Neural progenitor cell (in vitro differentiated cells): ENCODE measurements around the gene IFNW1. TPM values are rescaled to one million over a fixed set of nuclear protein-coding genes. Genes with fewer than 3 reads are reported as not detected.
"Not testable (repeated sequence)": the region's sequence is repeated elsewhere in the genome, so short reads cannot be mapped to it uniquely, and the experiment has no call there.

Source experiments
- DNase-seq: peaks from one replicate; pipeline ENCODE4 v3.0.0-alpha.2; 2016; ENCODE audit warnings: low spot score
- H2AFZ ChIP-seq: fragments of 200-600 bp; sonication (generic); replicated peaks from 2 replicates; pipeline ENCODE4 v1.6.1; 2016; ENCODE audit warnings: antibody characterized with exemption
- H3F3A ChIP-seq: fragments of 200-600 bp; sonication (generic); 2 replicates; pipeline ENCODE4 v1.6.1; 2016; ENCODE audit warnings: antibody characterized with exemption, low read depth
- H3K27ac ChIP-seq: fragments of 200-600 bp; sonication (generic); 2 replicates; pipeline ENCODE4 v1.5.1; 2016; ENCODE audit warnings: mild to moderate bottlenecking
- H3K27me3 ChIP-seq: fragments of 200-600 bp; sonication (generic); 2 replicates; pipeline ENCODE4 v1.6.1; 2016; ENCODE audit warnings: mild to moderate bottlenecking, moderate library complexity
- H3K36me3 ChIP-seq: fragments of 200-600 bp; sonication (generic); 2 replicates; pipeline ENCODE4 v1.5.1; 2016
- H3K4me1 ChIP-seq: fragments of 200-600 bp; sonication (generic); 2 replicates; pipeline ENCODE4 v1.6.1; 2016; ENCODE audit warnings: mixed run types
- H3K4me2 ChIP-seq: fragments of 200-600 bp; sonication (generic); 2 replicates; pipeline ENCODE4 v1.6.1; 2016
- H3K4me3 ChIP-seq: fragments of 200-600 bp; sonication (generic); 2 replicates; pipeline ENCODE4 v1.5.1; 2016
- H3K79me2 ChIP-seq: fragments of 200-600 bp; sonication (generic); 2 replicates; pipeline ENCODE4 v1.6.1; 2016; ENCODE audit warnings: low read depth
- H3K9ac ChIP-seq: fragments of 200-600 bp; sonication (generic); 2 replicates; pipeline ENCODE4 v1.6.1; 2016
- H3K9me3 ChIP-seq: fragments of 200-600 bp; sonication (generic); 2 replicates; pipeline ENCODE4 v1.5.1; 2016; ENCODE audit warnings: low read depth
- H4K20me1 ChIP-seq: fragments of 200-600 bp; sonication (generic); 2 replicates; pipeline ENCODE4 v1.6.1; 2016; ENCODE audit warnings: low read depth
- H3K27ac Mint-ChIP-seq: 3 replicates; pipeline ENCODE4 v1.8.0; 2021; ENCODE audit warnings: mixed read lengths
- H3K27me3 Mint-ChIP-seq: 2 replicates; pipeline ENCODE4 v1.8.0; 2022; ENCODE audit warnings: low read depth, mild to moderate bottlenecking, inconsistent platforms, moderate library complexity, mixed read lengths; ENCODE audit not compliant: insufficient read depth
- H3K36me3 Mint-ChIP-seq: 3 replicates; pipeline ENCODE4 v1.8.0; 2021; ENCODE audit warnings: mixed read lengths
- H3K4me1 Mint-ChIP-seq: 3 replicates; pipeline ENCODE4 v1.8.0; 2021; ENCODE audit warnings: mixed read lengths
- H3K4me3 Mint-ChIP-seq: 3 replicates; pipeline ENCODE4 v1.8.0; 2021; ENCODE audit warnings: mild to moderate bottlenecking, moderate library complexity, mixed read lengths
- H3K9me3 Mint-ChIP-seq: 3 replicates; pipeline ENCODE4 v1.8.0; 2020; ENCODE audit warnings: mixed read lengths
- EZH2 ChIP-seq: fragments of 200-600 bp; sonication (generic); IDR thresholded peaks from 2 replicates; pipeline ENCODE4 v1.6.1; 2017; ENCODE audit warnings: antibody characterized with exemption, mild to moderate bottlenecking, moderate library complexity
- EZH2phosphoT487 ChIP-seq: fragments of 200-600 bp; sonication (generic); IDR thresholded peaks from 2 replicates; pipeline ENCODE4 v1.6.1; 2017; ENCODE audit warnings: antibody characterized with exemption
- total RNA-seq: library from RNA; depleted of rRNA; stranded (reverse); fragments of >200 nt; gene quantifications from 2 replicates; pipeline ENCODE4 v1.2.3, GENCODE V29; 2015; ENCODE audit warnings: low replicate concordance
- TF ChIP-seq, protein P1 (sequence below): fragments of 200-600 bp; sonication (generic); IDR thresholded peaks from 2 replicates; pipeline ENCODE4 v1.5.1; 2017; ENCODE audit warnings: antibody characterized with exemption, mild to moderate bottlenecking

The IFNW1 gene
- total RNA-seq, result not detected in 2 replicates

DNA sequence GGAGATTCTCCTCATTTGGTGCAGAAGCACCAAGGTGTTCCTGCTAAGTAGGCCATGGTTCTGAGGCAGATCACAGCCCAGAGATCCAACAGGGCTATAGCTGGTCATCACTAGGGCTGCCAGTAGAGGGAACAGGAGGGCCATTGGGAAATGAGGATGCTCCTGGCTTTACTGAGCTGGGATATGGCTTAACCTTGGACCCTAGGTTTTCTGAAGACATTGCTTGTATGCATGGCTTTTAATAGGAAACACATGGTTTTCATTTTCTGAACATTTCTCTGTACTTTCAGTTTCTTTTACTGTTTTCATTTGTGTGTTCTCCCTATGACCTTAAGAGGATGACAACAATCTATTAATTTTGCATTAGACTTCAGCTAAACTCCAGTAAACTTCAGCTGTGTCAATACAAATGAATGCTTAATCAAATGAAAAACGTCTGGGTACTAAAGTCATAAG lies at the start of gene IFNW1:
IFNW1 (minus strand) TSS at position 406 of the 456 bp plus-strand sequence; CDS start at position 144, 262 bp downstream.
- H3K27me3 ChIP-seq, result no peaks in the 10 kb centered on the region
- Mint-ChIP-seq H3K4me1 (no peaks in the 10 kb centered on the region), H3K4me3 (no peak within 1 kb of the TSS), H3K9me3 (no peaks in the 10 kb centered on the region), H3K27me3 (peaks cover 2% of the 10 kb centered on the region), H3K36me3 (no peaks in the 10 kb centered on the region), H3K27ac (no peak within 1 kb of the TSS)
- H3K27ac ChIP-seq, result no peak within 1 kb of the TSS
- H3K79me2 ChIP-seq, result no peaks in the 10 kb centered on the region
- H3K36me3 ChIP-seq, result no peaks in the 10 kb centered on the region
- H3K9ac ChIP-seq, result no peak within 1 kb of the TSS
- no peaks in the 10 kb centered on the region for H3F3A ChIP-seq
- no peaks in the 10 kb centered on the region for H3K4me1 ChIP-seq
- no peak within 1 kb of the TSS for H3K4me3 ChIP-seq
- TF ChIP-seq EZH2, result no peak
- TF ChIP-seq, protein P1, sequence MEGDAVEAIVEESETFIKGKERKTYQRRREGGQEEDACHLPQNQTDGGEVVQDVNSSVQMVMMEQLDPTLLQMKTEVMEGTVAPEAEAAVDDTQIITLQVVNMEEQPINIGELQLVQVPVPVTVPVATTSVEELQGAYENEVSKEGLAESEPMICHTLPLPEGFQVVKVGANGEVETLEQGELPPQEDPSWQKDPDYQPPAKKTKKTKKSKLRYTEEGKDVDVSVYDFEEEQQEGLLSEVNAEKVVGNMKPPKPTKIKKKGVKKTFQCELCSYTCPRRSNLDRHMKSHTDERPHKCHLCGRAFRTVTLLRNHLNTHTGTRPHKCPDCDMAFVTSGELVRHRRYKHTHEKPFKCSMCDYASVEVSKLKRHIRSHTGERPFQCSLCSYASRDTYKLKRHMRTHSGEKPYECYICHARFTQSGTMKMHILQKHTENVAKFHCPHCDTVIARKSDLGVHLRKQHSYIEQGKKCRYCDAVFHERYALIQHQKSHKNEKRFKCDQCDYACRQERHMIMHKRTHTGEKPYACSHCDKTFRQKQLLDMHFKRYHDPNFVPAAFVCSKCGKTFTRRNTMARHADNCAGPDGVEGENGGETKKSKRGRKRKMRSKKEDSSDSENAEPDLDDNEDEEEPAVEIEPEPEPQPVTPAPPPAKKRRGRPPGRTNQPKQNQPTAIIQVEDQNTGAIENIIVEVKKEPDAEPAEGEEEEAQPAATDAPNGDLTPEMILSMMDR, result peak; percentile 22
- no peak for TF ChIP-seq EZH2phosphoT487
- DNase-seq, result no peak
- no peak within 1 kb of the TSS for H3K4me2 ChIP-seq
- no peak within 1 kb of the TSS for H2AFZ ChIP-seq
- no peaks in the 10 kb centered on the region for H4K20me1 ChIP-seq
- H3K9me3 ChIP-seq, result no peaks in the 10 kb centered on the region

DNA sequence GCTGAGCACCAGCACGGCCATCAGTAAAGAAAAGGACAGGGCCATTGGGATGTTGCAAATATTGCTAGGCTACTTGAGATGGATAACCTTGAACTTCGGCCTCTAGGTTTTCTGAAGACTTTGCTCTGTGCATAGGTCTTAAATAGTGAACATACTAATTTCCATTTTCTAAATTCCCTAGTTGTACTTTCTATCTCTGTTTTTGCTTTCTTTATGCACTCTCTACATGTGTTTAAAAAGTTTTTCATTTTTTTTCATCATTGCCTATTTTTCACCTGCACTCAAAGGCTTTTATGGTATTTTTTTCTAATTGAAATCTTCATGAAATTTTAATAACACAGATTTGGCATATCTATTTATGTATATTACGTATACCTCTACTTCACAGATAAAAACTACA lies 45.9 kb upstream of the IFNW1 start, which contains the start of gene IFNA4:
IFNA4 (minus strand) TSS at position 101 of the 400 bp plus-strand sequence; CDS start at position 45, 56 bp downstream.
- H3K4me1 ChIP-seq, H3K27ac ChIP-seq, H3K27ac Mint-ChIP-seq, H4K20me1 ChIP-seq, H3K9ac ChIP-seq, H2AFZ ChIP-seq, H3K9me3 Mint-ChIP-seq, H3K4me2 ChIP-seq, H3K4me3 ChIP-seq, H3K36me3 ChIP-seq, H3K4me1 Mint-ChIP-seq, H3F3A ChIP-seq, H3K4me3 Mint-ChIP-seq, H3K9me3 ChIP-seq, DNase-seq, H3K79me2 ChIP-seq, H3K27me3 ChIP-seq, H3K36me3 Mint-ChIP-seq, H3K27me3 Mint-ChIP-seq: not testable (repeated sequence)

DNA sequence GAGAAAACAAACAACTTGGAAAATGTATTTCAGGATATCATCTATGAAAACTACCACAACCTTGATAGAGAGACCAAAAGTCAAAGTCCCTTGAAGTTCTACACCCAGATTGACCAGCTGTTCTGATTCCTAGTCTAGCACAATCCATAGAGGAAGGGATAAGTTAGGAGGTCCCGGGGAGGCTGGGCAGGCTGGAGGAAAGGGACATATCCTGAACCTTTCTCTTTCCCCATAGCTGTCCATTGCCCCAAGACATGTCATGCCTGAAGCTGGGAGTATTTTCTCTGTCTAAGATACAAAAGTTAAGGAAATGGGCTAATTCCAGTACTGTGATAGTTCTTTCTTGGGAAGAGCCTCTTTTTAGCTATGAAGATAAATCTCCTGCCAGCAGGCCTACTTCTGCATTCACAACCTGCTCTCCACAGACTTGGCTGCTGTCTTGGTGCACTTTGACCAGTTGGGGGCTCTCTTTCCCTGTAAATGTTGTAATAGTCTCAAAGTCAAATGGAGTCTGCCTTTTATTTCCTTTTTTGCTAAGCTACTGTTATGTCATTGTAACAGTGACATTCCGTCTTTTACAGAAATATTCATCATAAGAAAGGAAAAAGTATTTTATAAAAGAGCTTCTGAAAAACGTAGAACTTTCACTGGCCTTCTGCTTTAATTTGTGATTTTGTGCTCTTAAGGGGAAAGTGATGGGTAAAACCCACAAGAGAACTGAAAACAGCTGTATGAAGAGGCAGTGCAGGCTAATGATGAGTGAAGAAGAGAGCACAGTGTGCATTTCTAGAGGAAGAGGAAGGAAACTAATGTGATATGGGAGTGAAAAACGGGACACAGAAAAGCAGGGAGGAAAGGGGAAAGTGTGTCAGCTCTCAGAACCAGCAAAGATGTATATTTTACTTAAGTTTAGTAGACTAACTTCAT lies 41.4 kb upstream of the IFNW1 start:
- not testable (repeated sequence) for H3F3A ChIP-seq, H3K27ac Mint-ChIP-seq, H2AFZ ChIP-seq, H3K27me3 ChIP-seq, H3K9ac ChIP-seq, H3K4me3 Mint-ChIP-seq, H3K27ac ChIP-seq, H3K9me3 ChIP-seq, H3K36me3 Mint-ChIP-seq, H3K36me3 ChIP-seq, H3K27me3 Mint-ChIP-seq, H3K4me2 ChIP-seq, H3K4me1 ChIP-seq, H3K79me2 ChIP-seq, H4K20me1 ChIP-seq, H3K9me3 Mint-ChIP-seq, H3K4me3 ChIP-seq, H3K4me1 Mint-ChIP-seq
- DNase-seq, result peak; percentile 28
- TF ChIP-seq, protein P1, result peak; percentile 73

DNA sequence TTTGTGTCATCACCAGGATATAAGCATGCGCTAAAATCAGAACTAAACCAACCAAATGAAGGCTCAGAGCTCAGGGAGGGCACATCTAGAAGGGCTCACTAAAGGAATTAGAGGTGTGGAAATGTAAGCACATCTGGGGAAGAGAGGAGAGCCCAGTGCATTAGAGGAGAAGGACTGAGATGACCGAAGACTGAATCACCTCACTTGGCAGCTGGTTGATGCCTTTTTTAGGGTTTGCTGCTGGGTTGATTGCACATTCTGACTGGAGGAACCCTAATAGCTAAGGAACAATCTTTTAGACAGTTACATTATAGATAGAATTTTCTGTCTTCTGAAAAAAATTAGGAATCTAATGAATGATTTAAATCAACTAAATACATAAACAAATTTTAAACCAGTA lies 33.0 kb upstream of the IFNW1 start:
- H3K4me2 ChIP-seq, result no peak overlapping the region
- Mint-ChIP-seq H3K36me3 (no peaks in the 10 kb centered on the region), H3K27ac (no peak overlapping the region), H3K4me3 (no peak overlapping the region), H3K9me3 (no peaks in the 10 kb centered on the region), H3K27me3 (peaks cover 4% of the 10 kb centered on the region), H3K4me1 (no peaks in the 10 kb centered on the region)
- H3K36me3 ChIP-seq, result no peaks in the 10 kb centered on the region
- no peak overlapping the region for H2AFZ ChIP-seq
- DNase-seq, result no peak
- no peak overlapping the region for H3K4me3 ChIP-seq
- H3K4me1 ChIP-seq, result no peaks in the 10 kb centered on the region
- H3K27me3 ChIP-seq, result peaks cover 25% of the 10 kb centered on the region
- no peaks in the 10 kb centered on the region for H3K79me2 ChIP-seq
- H3K9ac ChIP-seq, result no peak overlapping the region
- H3K27ac ChIP-seq, result no peak overlapping the region
- H3F3A ChIP-seq, result no peaks in the 10 kb centered on the region
- TF ChIP-seq, protein P1, result no peak
- no peak for TF ChIP-seq EZH2
- TF ChIP-seq EZH2phosphoT487, result no peak
- no peaks in the 10 kb centered on the region for H3K9me3 ChIP-seq
- no peaks in the 10 kb centered on the region for H4K20me1 ChIP-seq
